ENCODE results near the gene PSMB7. TPM values are rescaled to one million over a fixed set of nuclear protein-coding genes. Genes with fewer than 3 reads are reported as not detected.

PSMB7 gene
- polyA plus RNA-seq, 1 of the 3 experiments (the other 2 are of a cell fraction): 357 TPM

GRCh38 chr9:124349267-124349666 lies 66.0 kb downstream of the PSMB7 start:
- Histone ChIP-seq H2AFZ (ENCODE audit: low read depth) (no peak overlapping the region), H3K9ac (no peak overlapping the region), H3K4me2 (no peak overlapping the region), H3K36me3 (replicated peaks in 1 of 2; ENCODE audit: control insufficient read depth in 1 of 2, insufficient read depth in 2 of 2, low read length in 1 of 2) (peaks cover 28 to 91% of the 10 kb centered on the region in 2 experiments), H3K4me3 (ENCODE audit: low read depth in 2 of 2, low read length in 1 of 2) (no peak overlapping the region), H3K9me2 (no peaks in the 10 kb centered on the region), H3K27me3 (ENCODE audit: insufficient read depth) (no peaks in the 10 kb centered on the region), H3F3A (replicated peaks; ENCODE audit: insufficient read depth) (peaks cover 39% of the 10 kb centered on the region), H3K79me2 (ENCODE audit: insufficient read depth) (no peaks in the 10 kb centered on the region), H3K9me3 (no peaks in the 10 kb centered on the region), H3K4me1 (ENCODE audit: control insufficient read depth in 1 of 2, insufficient read depth in 2 of 2, low read depth in 1 of 2, low read length in 1 of 2) (peaks cover 0 to 10% of the 10 kb centered on the region in 2 experiments; a peak in 1 of 4 replicates), H4K20me1 (ENCODE audit: insufficient read depth) (peaks cover 18% of the 10 kb centered on the region; the same call in 1 of the 2 replicates), H3K27ac (ENCODE audit: low read depth in 2 of 2, low read length in 1 of 2) (no peak overlapping the region)
- ChIA-PET CTCF (interaction anchor here (0.6 to 1.6 kb wide), 2 partner anchors 44 to 1004 kb away, joined by 3 read pairs; no protein-coding TSS in a partner anchor), POLR2A (interaction anchor here (0.6 kb wide), 1 partner anchor 42 kb away, joined by 4 read pairs; no protein-coding TSS in a partner anchor)
- TF ChIP-seq SIN3A (IDR thresholded peaks at IDR 0.05; ENCODE audit: borderline replicate concordance, low read depth, low read length) (no peak), JUND (IDR thresholded peaks at IDR 0.05) (no peak), GATA2 (CRISPR knock-in tag; IDR thresholded peaks at IDR 0.05) (no peak), FOXM1 (IDR thresholded peaks at IDR 0.05; ENCODE audit: low read depth) (no peak), RCOR1 (IDR thresholded peaks at IDR 0.05; ENCODE audit: low read length) (no peak), TCF12 (IDR thresholded peaks at IDR 0.05) (no peak), USF2 (IDR thresholded peaks at IDR 0.05; ENCODE audit: borderline replicate concordance, low read depth, low read length) (no peak), MEF2A (IDR thresholded peaks at IDR 0.05; ENCODE audit: borderline replicate concordance, low read depth) (no peak), FOSL2 (IDR thresholded peaks at IDR 0.05; ENCODE audit: borderline replicate concordance, low read depth) (no peak), RFX5 (IDR thresholded peaks at IDR 0.05; ENCODE audit: low read length) (no peak), ZBTB33 (IDR thresholded peaks at IDR 0.05; ENCODE audit: borderline replicate concordance, low read depth) (no peak), EP300 (IDR thresholded peaks at IDR 0.05; ENCODE audit: borderline replicate concordance in 1 of 2, low read depth in 1 of 2, low read length in 1 of 2) (no peak), RAD21 (IDR thresholded peaks at IDR 0.05; ENCODE audit: low read length) (no peak), MXI1 (IDR thresholded peaks at IDR 0.05; ENCODE audit: low read depth, low read length) (no peak), TAF1 (IDR thresholded peaks at IDR 0.05; ENCODE audit: borderline replicate concordance, low read depth, low read length) (no peak), SMC3 (IDR thresholded peaks at IDR 0.05; ENCODE audit: low read depth, low read length) (no peak), FOXJ3 (CRISPR knock-in tag; IDR thresholded peaks at IDR 0.05) (no peak)
- DNase-seq: no peak
- WGBS (ENCODE audit: low lambda C conversion rate): 87% methylated on average over 8 of the region's 8 CpGs
